GM18508 (cell line): ENCODE results near the gene ST3GAL3.
"Not testable (repeated sequence)": the region's sequence is repeated elsewhere in the genome, so short reads cannot be mapped to it uniquely, and the experiment has no call there.

ENCODE experiments used
- ATAC-seq: cut with Tn5 transposase; IDR thresholded peaks from one replicate; pipeline ENCODE4 v1.9.1; 2021; ENCODE audit warnings: moderate number of reproducible peaks; ENCODE audit not compliant: insufficient read depth, unreplicated experiment

The ST3GAL3 gene

GRCh38 chr1:43699281-43699680, 8.1 kb upstream of the ST3GAL3 start:
- ATAC-seq: no peak

- no peak for ATAC-seq
Observed at GRCh38 chr1:43703836-43704235, 3.5 kb upstream of the ST3GAL3 start.

- ATAC-seq: no peak
Observed at GRCh38 chr1:43704838-43705237, 2.5 kb upstream of the ST3GAL3 start.

GRCh38 chr1:43705334-43705733, 2.0 kb upstream of the ST3GAL3 start:
- ATAC-seq: no peak

GRCh38 chr1:43705982-43706597, 1.2 kb upstream of the ST3GAL3 start:
- ATAC-seq: no peak

- ATAC-seq: no peak
Observed at GRCh38 chr1:43706598-43707189, 642 bp upstream of the ST3GAL3 start.

GRCh38 chr1:43708002-43708410, 670 bp downstream of the ST3GAL3 start:
- ATAC-seq: no peak

- ATAC-seq: no peak
Observed at GRCh38 chr1:43711049-43711448, 3.7 kb downstream of the ST3GAL3 start.

- no peak for ATAC-seq
Observed at GRCh38 chr1:43711524-43712386, 4.4 kb downstream of the ST3GAL3 start.

- ATAC-seq: no peak
Observed at GRCh38 chr1:43716559-43717281, 9.4 kb downstream of the ST3GAL3 start.

- ATAC-seq: no peak
Observed at GRCh38 chr1:43719063-43719462, 11.7 kb downstream of the ST3GAL3 start.

GRCh38 chr1:43719670-43720419, 12.5 kb downstream of the ST3GAL3 start:
- ATAC-seq: not testable (repeated sequence)

GRCh38 chr1:43722810-43723209, 15.5 kb downstream of the ST3GAL3 start:
- no peak for ATAC-seq

GRCh38 chr1:43729816-43730463, 22.6 kb downstream of the ST3GAL3 start:
- no peak for ATAC-seq

GRCh38 chr1:43731867-43732531, 24.7 kb downstream of the ST3GAL3 start:
- no peak for ATAC-seq

- no peak for ATAC-seq
Observed at GRCh38 chr1:43736819-43737218, 29.5 kb downstream of the ST3GAL3 start.

- no peak for ATAC-seq
Observed at GRCh38 chr1:43742026-43742425, 34.7 kb downstream of the ST3GAL3 start.

- ATAC-seq: no peak
Observed at GRCh38 chr1:43743206-43743605, 35.9 kb downstream of the ST3GAL3 start.

- no peak for ATAC-seq
Observed at GRCh38 chr1:43747736-43748135, 40.4 kb downstream of the ST3GAL3 start.
